ENCODE measurements around the gene KLF11.

The KLF11 gene

GRCh38 chr2:10035053-10035422, 8.3 kb upstream of the KLF11 start:
- Histone ChIP-seq H3K36me3 (ENCODE audit: control insufficient read depth, low read length) (no peaks in the 10 kb centered on the region), H3K9me2 (replicated peaks; ENCODE audit: control insufficient read depth, low read length) (no peaks in the 10 kb centered on the region), H3K27ac (ENCODE audit: low read depth, low read length) (no peak overlapping the region), H3K4me3 (ENCODE audit: low read length) (no peak overlapping the region), H3K79me2 (ENCODE audit: control insufficient read depth, low read length) (no peaks in the 10 kb centered on the region), H3K4me1 (ENCODE audit: control insufficient read depth, low read length) (no peaks in the 10 kb centered on the region), H3K27me3 (ENCODE audit: control insufficient read depth, low read length) (0 out of 2 replicates have a peak, but pooled peaks cover 2% of the 10 kb centered on the region), H3F3A (ENCODE audit: control insufficient read depth, insufficient read depth) (no peaks in the 10 kb centered on the region), H3K9me3 (ENCODE audit: control insufficient read depth, insufficient read depth, low read length) (no peaks in the 10 kb centered on the region), H3K4me2 (ENCODE audit: low read length) (no peak overlapping the region), H4K20me1 (ENCODE audit: control insufficient read depth, insufficient read depth, low read depth, low read length) (no peaks in the 10 kb centered on the region)
- TF ChIP-seq CTCF (IDR thresholded peaks at IDR 0.05; ENCODE audit: low read depth, low read length, poor library complexity, severe bottlenecking) (no peak), EZH2phosphoT487 (IDR thresholded peaks at IDR 0.05; ENCODE audit: borderline replicate concordance, low read length) (no peak)

GRCh38 chr2:10035633-10036032, 7.7 kb upstream of the KLF11 start:
- H3K9me2 ChIP-seq (replicated peaks; ENCODE audit: control insufficient read depth, low read length): no peaks in the 10 kb centered on the region
- no peaks in the 10 kb centered on the region for H3K4me1 ChIP-seq (ENCODE audit: control insufficient read depth, low read length)
- no peaks in the 10 kb centered on the region for H3F3A ChIP-seq (ENCODE audit: control insufficient read depth, insufficient read depth)
- TF ChIP-seq EZH2phosphoT487 (IDR thresholded peaks at IDR 0.05; ENCODE audit: borderline replicate concordance, low read length) (no peak), CTCF (IDR thresholded peaks at IDR 0.05; ENCODE audit: low read depth, low read length, poor library complexity, severe bottlenecking) (no peak)
- no peaks in the 10 kb centered on the region for H4K20me1 ChIP-seq (ENCODE audit: control insufficient read depth, insufficient read depth, low read depth, low read length)
- H3K4me2 ChIP-seq (ENCODE audit: low read length): no peak overlapping the region
- no peaks in the 10 kb centered on the region for H3K9me3 ChIP-seq (ENCODE audit: control insufficient read depth, insufficient read depth, low read length)
- no peaks in the 10 kb centered on the region for H3K27me3 ChIP-seq (ENCODE audit: control insufficient read depth, low read length)
- H3K79me2 ChIP-seq (ENCODE audit: control insufficient read depth, low read length): no peaks in the 10 kb centered on the region
- H3K27ac ChIP-seq (ENCODE audit: low read depth, low read length): no peak overlapping the region
- H3K4me3 ChIP-seq (ENCODE audit: low read length): no peak overlapping the region
- H3K36me3 ChIP-seq (ENCODE audit: control insufficient read depth, low read length): no peaks in the 10 kb centered on the region

- H4K20me1 ChIP-seq (ENCODE audit: control insufficient read depth, insufficient read depth, low read depth, low read length): no peaks in the 10 kb centered on the region
- H3K4me2 ChIP-seq (ENCODE audit: low read length): no peak overlapping the region
- no peaks in the 10 kb centered on the region for H3K4me1 ChIP-seq (ENCODE audit: control insufficient read depth, low read length)
- no peaks in the 10 kb centered on the region for H3K36me3 ChIP-seq (ENCODE audit: control insufficient read depth, low read length)
- H3K27me3 ChIP-seq (ENCODE audit: control insufficient read depth, low read length): no peaks in the 10 kb centered on the region
- H3K79me2 ChIP-seq (ENCODE audit: control insufficient read depth, low read length): no peaks in the 10 kb centered on the region
- H3K27ac ChIP-seq (ENCODE audit: low read depth, low read length): no peak overlapping the region
- H3K9me3 ChIP-seq (ENCODE audit: control insufficient read depth, insufficient read depth, low read length): no peaks in the 10 kb centered on the region
- no peak overlapping the region for H3K4me3 ChIP-seq (ENCODE audit: low read length)
- TF ChIP-seq EZH2phosphoT487 (IDR thresholded peaks at IDR 0.05; ENCODE audit: borderline replicate concordance, low read length): no peak
- TF ChIP-seq CTCF (IDR thresholded peaks at IDR 0.05; ENCODE audit: low read depth, low read length, poor library complexity, severe bottlenecking): peak; percentile 46
- H3F3A ChIP-seq (ENCODE audit: control insufficient read depth, insufficient read depth): no peaks in the 10 kb centered on the region
- no peaks in the 10 kb centered on the region for H3K9me2 ChIP-seq (replicated peaks; ENCODE audit: control insufficient read depth, low read length)
These were observed 7.1 kb upstream of the KLF11 start for GRCh38 chr2:10036095-10036884.

Measured in DOHH2 (cell line).